ENCODE data around the gene DLGAP3. TPM values are rescaled to one million over a fixed set of nuclear protein-coding genes. Genes with fewer than 3 reads are reported as not detected.
"Not testable (repeated sequence)": the region's sequence is repeated elsewhere in the genome, so short reads cannot be mapped to it uniquely, and the experiment has no call there.

The DLGAP3 gene
- total RNA-seq, 1 experiment from 2014 or later = 0.02 TPM

DNA sequence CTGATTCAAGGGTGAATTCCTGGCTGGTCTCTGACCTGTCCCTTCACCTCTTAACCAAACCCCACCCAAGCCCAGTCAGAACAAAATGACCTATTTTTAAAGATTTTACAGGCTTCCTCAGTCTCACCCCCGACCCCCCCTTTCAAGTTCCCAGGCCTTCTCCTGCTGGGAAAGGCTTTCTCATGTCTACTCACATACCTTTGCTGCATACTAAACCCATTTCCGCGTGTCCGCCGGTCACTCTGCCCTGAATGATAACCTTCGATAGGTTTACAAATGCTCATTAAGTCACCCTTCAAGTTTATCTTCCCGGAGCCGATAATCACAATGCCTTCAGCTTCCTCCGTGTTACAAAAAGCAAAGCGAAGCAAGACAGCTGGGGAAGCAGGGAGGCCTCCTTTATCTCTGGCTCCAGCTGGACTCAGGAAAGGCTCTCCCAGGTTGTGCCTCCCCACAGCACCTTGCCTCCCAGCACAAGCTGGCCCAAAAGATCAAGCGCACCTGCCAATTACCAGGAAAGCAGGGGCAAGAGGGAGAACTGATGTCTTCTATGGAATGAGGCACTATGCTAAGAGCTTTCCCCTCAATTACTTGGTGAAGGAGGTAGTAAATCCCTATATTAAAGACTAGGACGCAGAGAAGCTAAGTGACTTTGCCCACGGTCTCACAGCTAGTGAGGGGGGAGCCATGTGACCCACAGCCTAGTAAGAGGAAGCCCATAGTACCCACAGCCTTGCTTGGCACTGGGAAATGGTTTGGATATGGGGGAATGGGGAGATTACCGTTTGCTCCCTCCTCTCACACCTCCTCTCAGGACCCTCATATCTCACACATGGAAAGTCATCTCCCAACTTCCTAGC, 85.8 kb downstream of the DLGAP3 start:
- no peak for DNase-seq (ENCODE audit: extremely low read depth, low read depth)

DNA sequence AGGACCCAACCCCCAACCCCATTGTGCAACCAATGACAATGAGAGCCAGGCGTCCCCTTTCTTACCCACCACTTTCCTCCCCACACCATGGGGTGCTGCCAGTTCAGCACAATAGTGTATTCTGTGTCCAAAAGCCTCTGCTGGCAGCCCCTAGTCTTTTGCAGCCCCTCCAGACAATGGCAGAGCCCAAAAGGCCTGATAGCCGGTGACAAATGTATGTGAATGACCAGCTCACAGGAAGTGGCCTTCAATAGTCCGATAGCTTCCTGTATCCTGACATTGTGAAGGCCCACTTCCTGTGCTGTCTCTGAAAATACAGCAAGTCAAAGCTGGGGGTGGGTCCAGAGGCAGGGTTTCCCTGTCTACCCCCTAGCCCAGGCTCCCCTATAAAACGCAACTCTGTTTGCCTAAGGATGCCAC, 86.5 kb downstream of the DLGAP3 start:
- DNase-seq (ENCODE audit: extremely low read depth, low read depth) = no peak

DNA sequence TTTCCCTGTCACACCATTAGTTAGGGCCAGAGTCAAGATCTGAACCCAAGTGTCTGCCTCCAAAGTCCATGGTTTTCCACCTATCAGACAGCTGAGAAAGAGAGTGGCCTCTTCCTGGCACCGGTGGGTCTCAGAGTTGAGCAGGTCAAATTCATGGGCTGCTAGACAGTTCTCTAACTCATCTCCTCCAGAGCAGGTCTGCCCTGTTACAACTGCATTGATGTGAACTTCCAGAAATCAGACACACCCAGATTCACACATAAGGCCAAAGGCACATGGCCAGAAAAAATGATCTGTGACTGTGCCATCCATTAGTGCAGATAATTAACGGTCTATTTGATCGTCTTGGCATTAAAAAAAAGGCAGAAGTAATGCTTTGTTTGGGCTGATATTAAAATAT, 87.4 kb downstream of the DLGAP3 start:
- no peak for DNase-seq (ENCODE audit: extremely low read depth, low read depth)

DNA sequence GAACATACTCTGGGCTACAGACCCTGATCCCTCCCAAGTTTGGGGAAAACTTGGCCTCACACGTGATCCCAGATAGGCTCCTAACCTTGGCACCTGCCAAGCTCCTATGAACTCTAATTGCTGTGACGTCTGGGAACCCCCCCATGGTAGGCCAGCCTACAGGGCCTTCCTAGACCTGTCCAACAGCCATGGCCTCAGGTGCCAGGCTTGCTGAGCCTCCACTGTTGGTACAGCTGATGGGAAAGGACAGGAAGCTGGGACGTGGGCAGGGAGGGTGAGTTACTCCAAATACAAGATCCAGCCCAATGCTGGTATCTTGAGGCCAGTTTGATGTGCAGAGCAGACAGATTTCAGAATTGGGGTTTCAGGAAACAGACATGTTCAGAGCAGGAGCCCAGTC, 89.0 kb downstream of the DLGAP3 start:
- DNase-seq (ENCODE audit: extremely low read depth, low read depth) = no peak

DNA sequence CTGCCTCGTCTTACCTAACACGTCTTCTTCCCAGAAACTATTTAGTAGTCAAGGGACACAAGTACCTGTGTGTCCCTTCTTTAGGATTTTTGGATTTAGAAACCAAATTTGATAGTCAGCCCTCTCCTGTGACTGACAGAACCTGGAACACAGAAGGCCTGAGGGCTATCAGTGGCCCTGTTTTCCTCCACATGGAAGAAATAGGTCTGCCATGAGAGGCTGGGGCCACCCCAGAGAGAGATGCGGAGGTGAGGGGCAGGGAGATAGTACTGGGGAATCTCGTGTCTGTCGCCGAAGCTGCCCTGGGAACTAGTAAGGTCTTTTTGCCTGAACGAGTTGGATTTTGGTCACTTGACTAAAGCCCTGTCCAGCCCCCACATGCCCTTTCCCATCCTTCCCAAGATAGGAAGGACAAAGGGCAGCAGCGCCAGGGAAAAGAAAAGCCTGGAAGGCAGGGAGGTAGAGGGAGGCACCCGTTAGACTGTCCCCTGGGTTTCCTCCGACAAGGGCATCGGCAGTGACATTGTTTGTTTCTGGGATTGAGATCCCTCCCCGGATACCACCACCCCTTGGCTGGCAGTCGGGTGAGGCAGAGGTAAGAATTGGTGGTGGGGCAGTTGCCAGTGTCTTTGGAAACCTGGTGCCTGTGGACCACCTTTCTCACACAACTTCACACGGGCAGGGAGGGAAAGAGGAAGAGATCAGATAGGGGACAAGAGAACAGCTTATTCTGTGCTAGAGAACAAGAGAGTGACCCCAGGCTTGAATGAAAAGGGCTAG, 89.7 kb downstream of the DLGAP3 start:
- DNase-seq (ENCODE audit: extremely low read depth, low read depth) = no peak

DNA sequence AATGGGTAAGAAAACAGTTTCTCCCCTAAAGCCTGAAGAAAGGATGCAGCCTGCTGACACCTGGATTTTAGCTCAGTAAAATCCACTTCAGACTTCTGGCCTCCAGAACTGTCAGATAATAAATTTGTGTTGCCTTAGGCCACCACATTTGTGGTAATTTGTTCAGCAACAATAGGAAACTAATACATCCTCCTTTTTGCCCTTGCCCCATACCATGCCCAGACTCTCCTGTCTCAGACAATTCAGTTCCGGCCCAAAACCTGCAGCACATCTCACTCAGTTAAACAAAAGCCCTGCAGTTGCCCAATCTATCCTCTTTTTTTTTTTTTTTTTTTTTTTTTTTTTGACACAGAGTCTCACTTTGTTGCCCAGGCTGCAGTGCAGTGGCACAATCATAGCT, 95.7 kb downstream of the DLGAP3 start:
- no peak for DNase-seq (ENCODE audit: extremely low read depth, low read depth)

DNA sequence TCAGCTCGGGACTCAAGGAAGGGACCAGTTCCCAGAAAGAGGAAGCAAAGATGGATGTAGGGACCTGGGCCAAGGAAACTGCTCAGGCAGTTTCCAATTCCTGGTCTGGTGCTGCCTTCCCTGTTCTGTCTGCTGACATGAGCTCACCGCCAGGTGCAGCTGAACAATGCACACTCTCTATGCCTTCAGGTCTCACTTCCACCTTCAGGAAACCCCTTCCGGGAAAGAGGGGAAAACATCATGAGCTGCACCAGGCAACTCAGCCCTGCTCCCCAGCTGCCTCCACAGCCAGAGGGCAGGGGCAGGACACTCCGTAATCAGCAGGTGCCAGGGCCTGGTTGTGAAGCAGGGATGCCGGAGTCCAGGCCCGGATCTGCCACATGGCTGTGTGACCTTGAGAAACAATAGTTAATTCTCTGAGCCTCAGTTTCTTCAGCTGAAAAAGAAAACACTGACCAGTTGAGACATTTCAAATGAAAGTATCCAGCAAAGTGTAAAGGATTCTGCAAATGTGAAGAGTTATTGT, 97.7 kb downstream of the DLGAP3 start:
- DNase-seq (ENCODE audit: extremely low read depth, low read depth) = no peak

DNA sequence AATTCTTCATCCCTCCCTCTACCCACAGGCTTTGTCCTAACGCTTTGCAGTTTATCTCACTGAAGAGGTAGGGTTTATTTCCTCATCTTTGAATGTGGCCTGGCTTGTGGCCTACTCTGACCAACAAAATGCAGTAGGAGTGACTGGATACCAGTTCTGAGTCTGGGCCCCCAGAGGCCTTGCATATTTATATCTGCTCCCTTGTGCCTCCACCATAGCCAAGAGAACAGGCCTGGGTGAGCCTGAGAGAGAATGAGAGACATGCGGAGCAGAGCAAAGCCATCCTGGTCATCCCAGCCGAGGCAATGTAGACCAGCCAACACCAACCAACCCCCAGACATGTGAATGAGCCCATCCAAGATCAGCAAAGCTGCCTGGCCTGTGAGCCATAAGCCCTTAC, 100.2 kb downstream of the DLGAP3 start:
- DNase-seq (ENCODE audit: extremely low read depth, low read depth) = no peak

DNA sequence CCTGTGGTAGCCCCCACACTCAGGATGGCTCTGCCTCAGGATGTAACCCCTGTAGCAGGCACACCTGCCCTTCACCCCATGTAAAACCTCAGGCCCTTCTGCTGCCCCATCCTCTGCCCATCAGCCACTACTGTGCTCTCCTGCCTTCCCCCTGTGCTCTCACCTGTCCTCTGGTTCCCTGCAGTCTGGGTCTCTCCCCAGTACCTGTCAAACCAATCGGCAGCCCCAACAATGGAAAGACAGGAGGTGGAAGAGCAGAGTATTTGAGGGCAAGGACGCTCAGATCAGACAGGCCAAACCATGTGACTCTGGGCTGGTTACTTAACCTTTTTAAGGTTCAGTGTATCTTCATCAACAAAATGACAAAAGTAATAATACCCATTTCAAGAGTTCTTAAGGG, 100.8 kb downstream of the DLGAP3 start:
- no peak for DNase-seq (ENCODE audit: extremely low read depth, low read depth)

DNA sequence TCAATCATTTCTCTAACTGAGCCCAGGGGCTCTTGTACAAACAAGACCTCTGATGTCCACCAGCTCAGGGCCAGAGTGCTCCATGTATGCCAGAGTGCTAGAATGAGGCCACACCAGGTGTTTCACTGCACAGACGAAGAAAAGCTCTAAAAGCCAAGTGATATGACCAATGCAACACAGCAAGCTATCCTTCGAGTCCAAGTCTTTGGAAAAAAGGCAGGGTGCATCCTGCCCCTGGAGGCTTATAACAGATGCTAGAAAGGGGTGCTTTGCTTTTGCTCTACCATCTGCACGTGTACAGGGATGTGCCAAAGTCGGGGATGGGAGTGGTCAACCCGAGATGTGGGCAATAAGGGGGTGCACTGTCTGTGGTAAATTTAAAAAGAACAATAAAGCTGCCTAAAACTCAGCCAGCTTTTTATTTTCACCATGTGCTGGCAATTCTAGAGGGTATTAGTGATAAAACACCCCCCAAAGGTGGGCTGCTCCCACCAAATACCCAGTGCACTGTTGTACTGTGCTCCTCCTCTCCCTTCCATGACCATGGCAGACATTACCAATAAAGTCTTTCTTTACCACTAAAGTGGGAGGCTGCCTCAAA, 102.0 kb downstream of the DLGAP3 start:
- DNase-seq (ENCODE audit: extremely low read depth, low read depth) = no peak

DNA sequence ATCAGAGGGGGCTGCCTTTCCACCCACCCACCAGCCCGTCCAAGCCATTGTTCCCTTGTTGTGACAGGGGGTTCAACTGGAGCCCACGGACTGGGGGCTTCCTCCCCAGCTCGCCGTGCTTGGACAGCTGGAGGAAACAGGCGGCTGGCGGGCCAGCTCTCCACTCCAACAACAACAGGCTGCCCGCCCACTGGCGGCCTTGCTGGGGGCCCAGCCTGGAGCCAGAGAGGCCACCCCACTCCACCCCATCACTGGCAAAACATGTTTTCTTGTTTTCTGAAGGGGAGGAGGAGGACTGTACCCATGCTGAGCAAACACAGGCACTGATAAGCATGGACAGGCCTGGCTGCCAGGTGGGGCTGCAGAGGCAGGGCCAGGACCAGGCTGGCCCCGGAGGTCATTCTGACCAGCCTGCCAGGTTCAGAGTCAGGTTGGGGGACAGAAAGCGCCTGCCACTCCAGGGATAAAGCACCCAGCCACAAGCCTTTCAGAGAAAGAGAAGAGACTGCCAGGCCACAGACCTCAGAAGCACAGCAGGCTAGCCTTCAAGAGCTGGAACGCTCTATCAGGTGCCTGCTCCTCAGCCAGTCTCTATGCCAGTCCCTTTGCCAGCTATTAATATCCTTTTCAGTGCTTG, 103.9 kb downstream of the DLGAP3 start:
- no peak for DNase-seq (ENCODE audit: extremely low read depth, low read depth)

DNA sequence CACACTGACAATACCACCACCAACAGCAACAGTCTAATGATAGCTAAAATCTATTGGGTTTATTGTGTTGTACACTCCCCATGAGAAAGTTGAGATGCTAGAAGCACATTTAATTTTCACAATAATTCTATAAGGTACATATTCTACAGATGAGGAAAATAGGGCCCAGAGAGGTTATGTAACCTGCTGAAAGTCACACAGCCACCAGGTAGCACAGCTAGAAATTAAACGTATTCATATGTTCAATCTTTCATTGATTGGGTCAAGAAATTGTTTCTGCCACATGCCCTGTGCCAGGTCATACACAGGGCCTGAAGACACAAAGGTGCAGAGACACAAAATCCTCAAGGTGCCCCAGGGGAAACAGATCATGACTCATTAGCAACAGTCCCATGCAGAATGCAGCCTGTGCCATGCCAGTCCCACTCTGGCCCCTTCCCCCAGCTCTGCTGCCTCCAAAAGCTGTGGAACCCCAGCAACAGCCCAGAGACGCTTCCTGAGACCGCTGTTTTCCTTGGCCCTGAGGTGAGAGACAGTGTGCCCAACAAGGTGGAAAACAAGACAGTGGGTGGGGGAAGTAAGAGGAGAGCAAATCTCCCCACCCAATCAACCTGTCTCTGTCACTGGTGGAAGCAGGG, 104.5 kb downstream of the DLGAP3 start:
- DNase-seq (ENCODE audit: extremely low read depth, low read depth) = no peak

DNA sequence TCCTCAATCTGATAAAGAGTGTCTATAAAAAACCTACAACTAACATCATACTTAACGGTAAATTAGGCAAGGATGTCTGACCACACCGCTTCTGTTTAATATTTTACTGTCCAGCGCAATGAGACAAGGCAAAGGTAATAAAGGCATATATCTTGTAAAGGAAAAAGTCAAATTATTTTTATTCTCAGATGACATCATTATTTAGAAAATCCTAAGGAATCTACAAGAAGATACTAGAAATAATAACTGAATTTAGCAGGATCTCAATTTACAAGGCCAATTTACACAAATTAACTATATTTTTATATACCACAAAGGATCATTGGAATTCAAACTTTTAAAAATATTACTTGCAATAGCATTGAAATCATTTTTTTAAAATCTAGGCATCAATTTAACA, 107.2 kb downstream of the DLGAP3 start:
- no peak for DNase-seq (ENCODE audit: extremely low read depth, low read depth)

DNA sequence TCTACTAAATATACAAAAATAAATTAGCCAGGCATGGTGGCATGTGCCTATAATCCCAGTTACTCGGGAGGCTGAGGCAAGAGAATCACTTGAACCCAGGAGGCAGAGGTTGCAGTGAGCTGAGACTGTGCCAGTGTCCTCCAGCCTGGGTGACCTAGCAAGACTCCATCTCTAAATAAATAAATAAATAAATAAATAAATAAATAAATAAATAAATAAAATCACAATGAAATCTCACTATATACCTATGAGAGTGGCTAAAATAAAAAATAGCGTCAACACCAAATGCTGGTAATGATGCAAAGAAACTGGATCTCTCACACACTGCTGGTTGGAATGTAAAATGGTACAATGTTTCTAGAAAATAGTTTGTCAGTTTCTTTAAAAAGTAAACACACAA, 110.6 kb downstream of the DLGAP3 start:
- not testable (repeated sequence) for DNase-seq (ENCODE audit: extremely low read depth, low read depth)

DNA sequence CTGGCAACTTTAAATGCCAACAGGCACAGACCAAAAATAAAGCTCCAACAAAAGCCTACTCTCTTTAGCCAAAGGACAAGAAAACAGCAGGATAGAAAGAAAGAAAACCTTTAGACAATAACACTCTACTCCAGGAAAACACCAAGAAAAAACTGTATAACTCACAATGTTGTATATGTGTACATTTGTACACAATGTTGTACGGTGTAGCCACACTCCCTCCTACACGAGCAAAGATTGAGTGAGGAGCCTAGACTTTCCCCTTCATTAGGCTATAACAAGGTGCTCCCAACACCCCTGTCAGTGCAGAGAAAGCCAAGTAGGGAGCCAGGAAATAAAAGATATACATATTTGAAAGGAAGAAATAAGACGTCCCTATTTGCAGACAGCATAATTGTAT, 112.7 kb downstream of the DLGAP3 start:
- DNase-seq (ENCODE audit: extremely low read depth, low read depth) = no peak

DNA sequence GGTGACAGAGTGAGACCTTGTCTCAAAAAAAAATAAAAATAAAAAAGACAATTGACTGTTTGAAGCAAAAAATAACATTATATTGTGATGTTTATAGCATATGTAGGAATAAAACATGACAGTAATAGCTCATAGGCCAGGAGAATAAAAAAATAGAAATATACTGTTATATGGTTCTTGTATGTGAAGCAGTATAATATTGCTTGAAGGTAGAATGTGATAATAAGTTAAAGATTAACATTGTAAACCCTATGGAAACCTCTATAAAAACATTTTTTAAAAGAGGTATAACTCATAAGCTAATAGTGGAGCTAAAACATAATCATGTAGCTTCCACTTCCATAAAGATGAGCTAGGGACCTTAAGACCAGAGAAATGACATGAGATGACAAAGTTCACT, 113.1 kb downstream of the DLGAP3 start:
- DNase-seq (ENCODE audit: extremely low read depth, low read depth) = no peak

All from NCI-H460 (cell line).